GM12801 (cell line): ENCODE results near the gene RASA3.

Source experiments
- CTCF ChIP-seq: IDR thresholded peaks from one replicate; pipeline ENCODE4 v1.5.1; 2011; ENCODE audit warnings: control low read depth; ENCODE audit not compliant: insufficient read length; ENCODE audit errors: extremely low read depth

Gene RASA3

DNA sequence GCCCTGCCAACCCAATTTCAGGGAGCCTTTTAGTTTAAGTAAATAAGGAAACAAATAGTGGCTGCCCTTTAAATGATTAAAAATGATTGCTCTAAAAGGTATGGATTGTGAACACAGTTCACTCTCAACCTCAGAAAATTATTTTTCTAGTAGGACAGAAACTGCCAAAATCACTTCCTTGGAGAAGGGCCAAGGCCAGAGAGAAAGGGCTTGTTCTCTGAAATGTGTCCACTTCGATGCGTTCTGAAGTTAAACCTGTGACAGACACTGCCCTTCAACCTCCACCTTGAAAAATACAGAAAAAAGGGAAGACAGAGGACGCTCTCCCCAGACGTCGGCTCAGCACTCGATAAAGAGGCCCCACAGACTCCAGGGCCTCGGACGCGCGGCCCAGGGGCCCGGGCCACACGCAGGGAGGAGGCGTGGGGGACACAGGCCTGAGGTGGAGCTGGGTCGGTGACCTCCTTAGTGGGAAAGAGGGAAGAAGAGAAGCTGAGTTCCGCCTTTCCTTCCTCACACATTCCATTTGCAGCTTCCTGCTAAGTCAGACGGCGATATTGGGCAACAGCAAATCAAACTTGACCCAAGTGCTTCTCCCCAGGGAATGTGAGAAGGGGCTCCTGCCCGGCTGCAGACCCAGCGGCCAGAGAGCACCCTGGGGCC, 63.6 kb downstream of the RASA3 start:
- no peak for TF ChIP-seq CTCF

- TF ChIP-seq CTCF = no peak
Observed at GRCh38 chr13:114067886-114068651, 64.4 kb downstream of the RASA3 start.

GRCh38 chr13:114067381-114067885, 65.0 kb downstream of the RASA3 start:
- no peak for TF ChIP-seq CTCF

DNA sequence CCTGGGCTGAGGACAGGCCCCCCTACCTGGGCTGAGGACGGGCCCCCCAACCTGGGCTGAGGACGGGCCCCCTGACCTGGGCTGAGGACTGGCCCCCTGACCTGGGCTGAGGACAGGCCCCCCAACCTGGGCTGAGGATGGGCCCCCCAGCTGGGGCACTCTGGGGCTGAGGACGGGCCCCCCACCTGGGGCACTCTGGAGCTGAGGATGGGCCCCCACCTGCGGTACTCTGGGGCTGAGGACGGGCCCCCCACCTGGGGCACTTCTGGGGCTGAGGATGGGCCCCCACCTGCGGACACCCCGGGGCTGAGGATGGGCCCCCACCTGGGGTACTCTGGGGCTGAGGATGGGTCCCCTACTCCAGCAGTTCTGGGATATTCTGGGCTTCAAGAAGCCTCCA, 65.5 kb downstream of the RASA3 start:
- TF ChIP-seq CTCF = no peak

GRCh38 chr13:114065926-114066774, 66.3 kb downstream of the RASA3 start:
- TF ChIP-seq CTCF = no peak

- TF ChIP-seq CTCF = no peak
Observed at GRCh38 chr13:114065141-114065925, 67.1 kb downstream of the RASA3 start.
